ENCODE data around the gene S100A10.

S100A10 gene, protein sequence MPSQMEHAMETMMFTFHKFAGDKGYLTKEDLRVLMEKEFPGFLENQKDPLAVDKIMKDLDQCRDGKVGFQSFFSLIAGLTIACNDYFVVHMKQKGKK

DNA sequence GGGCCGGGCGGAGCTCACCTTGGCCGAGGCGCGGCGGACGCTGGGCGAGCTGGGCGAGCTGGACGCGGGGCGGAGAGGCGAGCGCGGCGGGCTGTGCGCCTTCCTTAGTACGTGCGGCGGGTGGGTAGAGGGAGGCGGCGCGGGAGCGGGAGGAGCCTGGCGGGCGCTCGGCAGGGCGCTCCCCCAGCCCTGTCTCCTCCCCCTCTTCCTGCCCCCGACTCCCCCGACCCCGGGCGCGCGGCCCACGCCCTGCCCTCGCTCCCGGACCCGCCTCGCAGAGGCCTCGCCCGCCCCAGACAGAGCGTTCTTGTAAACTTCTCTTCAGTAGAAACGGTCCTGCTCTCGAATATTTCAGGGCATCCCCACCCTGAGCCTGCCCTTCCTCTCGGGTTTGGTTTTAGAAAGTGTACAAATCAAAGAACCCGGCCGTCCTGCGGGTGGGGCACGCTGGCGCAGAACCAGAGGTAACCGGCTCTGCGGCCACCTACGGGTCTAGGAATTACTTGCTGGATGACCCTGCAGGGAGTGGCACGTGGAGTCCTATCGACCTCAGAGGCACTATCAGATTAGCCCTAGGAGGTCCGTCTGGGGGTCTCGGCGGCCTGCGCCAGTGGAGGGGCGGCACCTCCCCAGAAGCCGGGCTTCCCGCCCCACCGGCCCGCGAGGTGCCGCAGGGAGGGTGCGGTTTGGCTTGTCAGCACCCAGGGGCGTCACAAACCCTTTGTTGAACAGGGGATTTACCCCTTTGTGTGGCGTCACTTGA is at the start of gene S100A10:
Gene S100A10, minus strand, starts transcription at position 126 of the 763 bp plus-strand sequence. CDS start 7,629 bp downstream, outside the sequence.
- Mint-ChIP-seq H3K4me3 (peak within 1 kb of the TSS; percentile 97), H3K27ac (peak within 1 kb of the TSS; percentile 88), H3K9me3 (no peaks in the 10 kb centered on the region), H3K27me3 (no peaks in the 10 kb centered on the region), H3K36me3 (no peaks in the 10 kb centered on the region), H3K4me1 (peaks cover 24% of the 10 kb centered on the region)
- DNase-seq (ENCODE audit: low spot score in 2 of 2), result peak; percentile 62 to 63
- peak; percentile 71 for ATAC-seq (ENCODE audit: low read depth)

DNA sequence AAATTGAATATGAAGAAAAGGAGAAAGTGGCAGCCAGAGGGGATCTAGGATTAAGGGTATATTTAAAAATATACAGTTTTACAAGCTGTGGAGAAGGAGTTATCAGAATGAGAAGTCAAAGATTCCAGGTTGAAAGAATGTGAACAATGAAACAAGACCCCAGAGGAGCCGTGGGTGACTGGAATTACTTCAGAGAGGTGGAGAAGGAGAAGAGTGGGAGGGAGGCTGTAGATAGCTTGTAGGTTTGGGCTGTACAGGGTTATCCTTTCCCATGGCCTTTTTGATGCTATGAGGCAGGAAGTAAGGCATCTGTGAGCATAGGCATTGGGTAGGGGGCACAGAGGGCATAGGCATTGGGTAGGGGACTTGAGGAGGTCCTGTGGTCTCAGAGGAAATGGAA is 48.4 kb upstream of the S100A10 start:
- DNase-seq (ENCODE audit: low spot score in 2 of 2), result no peak
- H3K4me1 Mint-ChIP-seq, result peaks cover 8% of the 10 kb centered on the region
- H3K36me3 Mint-ChIP-seq, result no peaks in the 10 kb centered on the region
- ATAC-seq (ENCODE audit: low read depth), result no peak
- H3K27me3 Mint-ChIP-seq, result no peaks in the 10 kb centered on the region
- no peak overlapping the region for H3K27ac Mint-ChIP-seq
- H3K4me3 Mint-ChIP-seq, result no peak overlapping the region
- no peaks in the 10 kb centered on the region for H3K9me3 Mint-ChIP-seq

DNA sequence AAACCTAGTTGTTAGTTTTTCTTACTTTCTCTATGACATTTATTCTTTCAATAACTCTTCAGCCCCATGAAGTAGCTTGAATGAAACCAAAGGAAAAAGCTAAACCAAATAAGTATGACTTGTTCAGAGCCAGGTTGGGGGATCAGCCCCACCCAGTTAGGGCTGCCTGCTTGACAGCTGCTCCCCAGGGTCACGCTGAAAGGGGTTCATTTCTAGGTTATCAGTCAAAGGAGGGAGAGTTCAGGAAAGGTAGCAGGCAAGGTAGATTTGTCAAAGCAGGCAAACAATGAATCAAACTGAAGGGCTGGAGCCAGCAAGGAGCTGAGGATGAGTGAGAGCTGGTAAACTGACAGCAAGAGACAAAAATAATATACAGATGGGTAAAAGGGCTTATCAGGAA is 46.2 kb upstream of the S100A10 start:
- Mint-ChIP-seq H3K36me3 (no peaks in the 10 kb centered on the region), H3K4me1 (peaks cover 19% of the 10 kb centered on the region), H3K27ac (no peak overlapping the region)

DNA sequence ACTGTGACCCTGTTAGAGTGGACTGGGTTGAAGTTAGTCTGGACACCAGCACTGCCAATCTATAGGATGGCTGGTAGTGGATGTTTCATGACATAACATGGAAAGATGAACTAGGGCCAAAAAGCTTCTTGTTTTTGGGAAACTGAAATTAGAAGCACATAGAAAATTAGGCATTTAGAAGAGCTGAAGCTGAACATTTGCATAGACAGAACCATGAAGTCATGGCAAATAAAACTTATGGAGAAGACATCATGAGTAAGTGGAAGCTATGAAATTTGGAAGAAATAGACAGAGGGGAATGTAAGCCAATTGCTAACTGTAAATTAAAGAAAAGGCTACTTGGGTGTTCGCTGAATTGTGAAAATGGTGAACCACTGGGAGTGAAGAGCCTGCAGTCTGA is 45.8 kb upstream of the S100A10 start:
- Mint-ChIP-seq H3K27ac (no peak overlapping the region), H3K27me3 (no peaks in the 10 kb centered on the region), H3K4me3 (no peak overlapping the region), H3K9me3 (no peaks in the 10 kb centered on the region), H3K36me3 (no peaks in the 10 kb centered on the region), H3K4me1 (peaks cover 23% of the 10 kb centered on the region)
- ATAC-seq (ENCODE audit: low read depth) (no peak), DNase-seq (ENCODE audit: low spot score in 2 of 2) (no peak)

More for the DNA sequence above, 46.2 kb upstream of the S100A10 start:
- DNase-seq (ENCODE audit: low spot score in 2 of 2), result no peak
- no peak for ATAC-seq (ENCODE audit: low read depth)
- no peak overlapping the region for H3K4me3 Mint-ChIP-seq
- no peaks in the 10 kb centered on the region for H3K27me3 Mint-ChIP-seq
- no peaks in the 10 kb centered on the region for H3K9me3 Mint-ChIP-seq

DNA sequence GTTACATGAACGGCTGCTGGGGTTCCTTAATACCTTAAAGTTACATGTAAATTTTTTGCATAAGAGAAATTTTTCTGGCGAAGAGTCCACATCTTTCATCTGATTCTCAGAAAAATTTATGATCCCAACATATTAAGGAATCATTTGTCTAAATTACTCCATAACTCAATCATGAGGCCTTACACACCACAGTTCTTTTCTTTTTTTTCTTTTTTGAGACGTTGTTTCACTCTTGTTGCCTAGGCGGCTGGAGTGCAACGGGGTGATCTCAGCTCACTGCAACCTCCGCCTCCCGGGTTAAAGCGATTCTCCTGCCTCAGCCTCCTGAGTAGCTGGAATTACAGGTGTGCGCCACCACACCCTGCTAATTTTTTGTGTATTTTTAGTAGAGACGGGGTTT is 45.2 kb upstream of the S100A10 start:
- H3K4me3 Mint-ChIP-seq, result no peak overlapping the region
- ATAC-seq (ENCODE audit: low read depth) (no peak), DNase-seq (ENCODE audit: low spot score in 2 of 2) (no peak)
- no peaks in the 10 kb centered on the region for H3K27me3 Mint-ChIP-seq
- H3K27ac Mint-ChIP-seq, result no peak overlapping the region
- H3K36me3 Mint-ChIP-seq, result no peaks in the 10 kb centered on the region
- H3K4me1 Mint-ChIP-seq, result peaks cover 23% of the 10 kb centered on the region
- H3K9me3 Mint-ChIP-seq, result no peaks in the 10 kb centered on the region

DNA sequence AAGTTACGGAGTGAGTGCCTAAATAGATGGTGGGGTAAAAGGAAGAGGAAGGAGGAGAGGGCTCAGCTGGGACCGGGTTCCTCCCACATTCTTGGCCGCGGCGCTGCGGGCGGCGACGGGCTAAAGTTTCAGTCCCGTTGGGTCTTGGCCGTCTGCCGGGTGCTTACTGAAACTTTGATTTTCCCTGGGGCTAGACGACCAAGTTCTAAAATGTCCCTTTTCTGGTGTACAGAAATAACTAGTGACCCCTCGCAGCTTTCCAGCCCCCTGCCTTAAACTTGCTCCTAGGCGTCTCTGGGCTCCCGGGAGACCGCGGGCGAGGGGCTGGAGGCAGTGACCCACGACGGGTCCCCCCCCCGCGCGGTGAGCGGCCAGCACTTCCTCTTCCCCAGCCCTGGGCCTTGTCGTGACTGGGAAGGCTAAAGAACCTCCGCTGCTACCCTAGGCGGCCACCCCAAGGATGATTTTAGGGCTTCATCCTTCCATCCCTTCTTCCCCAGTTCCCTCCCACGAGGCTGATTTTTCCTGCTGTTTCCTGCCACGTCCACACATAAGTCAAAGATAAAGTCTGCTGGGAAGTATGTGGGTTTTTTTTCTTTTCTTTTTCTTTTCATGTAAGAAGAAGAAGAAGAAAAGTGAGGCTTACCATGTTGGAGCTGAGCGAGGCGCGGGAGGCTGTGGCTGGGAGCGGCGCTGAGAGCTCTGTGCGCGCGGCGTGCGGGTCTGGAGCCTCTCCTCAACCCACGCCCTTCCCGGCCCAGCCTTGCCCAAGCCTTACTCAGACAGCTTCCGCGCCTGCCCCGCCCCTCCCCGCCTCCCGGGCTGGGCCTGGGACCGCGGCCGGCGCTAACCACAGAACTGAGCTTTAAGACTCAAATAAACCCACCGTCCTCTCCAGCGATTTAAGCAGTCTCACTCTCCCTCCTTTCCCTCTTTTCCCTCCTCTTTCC is 42.9 kb upstream of the S100A10 start, which contains the start of gene S100A11:
Gene S100A11, minus strand, starts transcription at position 738 of the 950 bp plus-strand sequence. Its CDS starts 89 bp downstream, at position 649.
- Mint-ChIP-seq H3K4me3 (peak within 1 kb of the TSS; percentile 90), H3K36me3 (peaks cover 3% of the 10 kb centered on the region), H3K27me3 (no peaks in the 10 kb centered on the region), H3K27ac (peak within 1 kb of the TSS; percentile 66), H3K4me1 (peaks cover 23% of the 10 kb centered on the region), H3K9me3 (no peaks in the 10 kb centered on the region)
- ATAC-seq (ENCODE audit: low read depth) (peak; percentile 68), DNase-seq (ENCODE audit: low spot score in 2 of 2) (peak in 1 of 2 donors; percentile 31)

DNA sequence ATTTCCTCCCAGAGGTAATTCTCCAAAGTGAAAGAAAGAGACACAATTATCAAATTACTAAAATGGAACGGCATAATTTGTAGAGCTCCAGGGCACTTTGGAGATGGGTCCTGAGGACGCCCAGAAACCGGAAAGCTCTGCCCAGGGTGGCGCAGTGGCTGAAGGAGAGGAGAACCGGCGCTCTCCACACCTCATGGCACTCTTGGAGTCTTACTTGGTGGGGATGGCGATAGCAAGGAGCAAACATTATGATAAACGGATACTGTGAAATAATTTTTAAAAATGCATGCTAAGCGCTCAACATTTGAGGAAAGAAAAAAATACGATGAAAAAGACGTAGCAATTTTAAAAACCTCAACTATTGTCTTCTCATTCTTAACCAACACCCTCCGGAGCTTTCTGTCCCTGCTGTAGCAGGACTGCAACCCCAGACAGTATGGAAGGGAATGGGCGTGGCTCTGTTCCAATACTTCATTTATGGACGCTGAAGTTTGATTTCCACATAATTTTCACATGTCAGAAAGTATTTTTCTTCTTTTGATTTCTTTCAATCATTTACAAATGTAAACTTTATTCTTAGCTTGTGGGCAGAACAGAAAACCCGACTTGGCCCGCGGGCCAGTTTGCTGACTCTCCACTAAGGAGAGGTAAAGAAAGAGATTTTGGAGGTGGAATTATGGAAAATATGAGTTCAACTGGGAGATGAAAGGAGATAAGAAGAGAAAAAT is 42.0 kb upstream of the S100A10 start:
- Mint-ChIP-seq H3K4me3 (peak overlapping the region; percentile 90), H3K9me3 (no peaks in the 10 kb centered on the region), H3K27ac (peak overlapping the region; percentile 66), H3K4me1 (peaks cover 23% of the 10 kb centered on the region), H3K36me3 (peaks cover 4% of the 10 kb centered on the region), H3K27me3 (no peaks in the 10 kb centered on the region)
- ATAC-seq (ENCODE audit: low read depth) (no peak), DNase-seq (ENCODE audit: low spot score in 2 of 2) (no peak)

DNA sequence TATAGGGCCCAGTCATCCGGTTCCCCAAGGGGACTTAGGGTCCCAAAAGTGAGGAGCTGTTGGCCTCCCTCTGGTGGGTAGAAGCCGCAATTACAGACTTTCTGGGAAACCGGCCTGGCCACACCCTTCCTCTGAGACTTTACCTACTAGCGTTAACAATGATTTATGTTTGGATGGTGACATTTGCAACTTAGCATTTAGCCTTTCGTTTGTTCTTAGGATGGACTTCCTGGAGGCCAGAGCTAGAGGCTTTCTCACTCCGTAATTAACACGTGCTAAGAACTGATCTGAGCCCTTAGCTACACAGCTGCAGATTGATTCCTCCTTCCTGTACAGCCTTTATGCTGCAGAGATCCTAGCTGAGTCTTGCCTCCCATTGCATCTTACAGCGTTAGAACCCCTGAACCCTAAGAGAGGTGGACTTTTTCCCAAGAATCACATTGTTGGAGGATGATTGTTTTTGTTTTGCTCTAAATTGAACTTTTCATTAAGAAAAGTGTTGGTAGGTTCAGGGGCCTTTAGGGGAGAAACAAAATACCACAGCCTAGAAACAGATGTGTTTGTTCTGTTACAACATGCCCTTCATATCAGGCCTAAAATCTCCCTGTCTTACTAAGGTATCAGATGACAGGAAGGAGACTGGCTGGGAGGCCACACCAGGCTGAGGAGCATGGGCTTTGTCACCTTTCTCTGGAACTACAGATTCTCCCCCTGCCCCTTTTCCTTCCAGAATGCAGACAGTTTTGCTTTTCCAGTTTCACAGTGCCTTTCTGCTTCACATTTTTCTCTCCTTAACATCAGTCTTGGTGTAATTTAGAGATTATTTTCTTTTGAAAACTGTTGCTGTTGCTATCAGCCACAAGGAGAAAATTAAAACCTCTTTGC is 41.2 kb upstream of the S100A10 start:
- ATAC-seq (ENCODE audit: low read depth) (peak; percentile 52), DNase-seq (ENCODE audit: low spot score in 2 of 2) (peak; percentile 43 to 49)
- Mint-ChIP-seq H3K27ac (peak overlapping the region; percentile 66), H3K4me3 (peak overlapping the region; percentile 90), H3K36me3 (peaks cover 6% of the 10 kb centered on the region), H3K27me3 (no peaks in the 10 kb centered on the region), H3K9me3 (no peaks in the 10 kb centered on the region), H3K4me1 (peaks cover 23% of the 10 kb centered on the region)

DNA sequence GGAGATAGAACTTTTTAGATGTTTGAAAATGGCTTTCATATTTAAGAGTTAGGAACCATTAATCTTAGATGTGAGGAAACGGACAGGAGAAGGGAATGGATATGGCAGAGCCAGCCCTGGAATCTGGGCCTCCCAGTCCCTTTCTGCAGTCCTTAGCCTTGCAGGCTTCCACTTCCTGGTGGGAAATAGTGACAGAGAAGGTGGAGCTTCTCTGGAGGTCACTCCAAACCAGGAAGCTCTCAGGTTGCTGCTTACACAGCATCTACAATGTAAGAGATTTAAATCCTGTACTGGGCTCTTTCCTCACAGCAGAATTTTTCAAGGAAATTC is 40.6 kb upstream of the S100A10 start:
- Mint-ChIP-seq H3K27ac (no peak overlapping the region), H3K27me3 (no peaks in the 10 kb centered on the region), H3K9me3 (no peaks in the 10 kb centered on the region), H3K4me3 (no peak overlapping the region), H3K4me1 (peaks cover 23% of the 10 kb centered on the region), H3K36me3 (peaks cover 6% of the 10 kb centered on the region)
- no peak for DNase-seq (ENCODE audit: low spot score in 2 of 2)
- ATAC-seq (ENCODE audit: low read depth), result no peak

DNA sequence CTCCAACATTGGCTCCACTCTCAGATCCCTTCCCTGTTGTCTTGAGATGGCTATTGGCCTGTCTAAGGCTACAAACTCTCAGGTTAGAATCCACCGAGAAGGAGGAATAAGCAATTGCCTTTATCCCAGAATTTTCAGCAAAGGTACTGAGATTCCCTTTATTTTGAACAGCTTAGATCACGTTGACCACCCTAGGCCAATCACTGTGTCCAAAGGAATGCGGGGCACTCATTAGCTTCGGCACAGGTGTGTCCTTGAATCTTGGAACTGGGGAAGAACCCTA is 36.2 kb upstream of the S100A10 start:
- H3K27me3 Mint-ChIP-seq, result peaks cover 2% of the 10 kb centered on the region
- no peak overlapping the region for H3K27ac Mint-ChIP-seq
- peaks cover 3% of the 10 kb centered on the region for H3K4me1 Mint-ChIP-seq
- ATAC-seq (ENCODE audit: low read depth) (no peak), DNase-seq (ENCODE audit: low spot score in 2 of 2) (no peak)
- no peak overlapping the region for H3K4me3 Mint-ChIP-seq
- no peaks in the 10 kb centered on the region for H3K9me3 Mint-ChIP-seq
- peaks cover 6% of the 10 kb centered on the region for H3K36me3 Mint-ChIP-seq

DNA sequence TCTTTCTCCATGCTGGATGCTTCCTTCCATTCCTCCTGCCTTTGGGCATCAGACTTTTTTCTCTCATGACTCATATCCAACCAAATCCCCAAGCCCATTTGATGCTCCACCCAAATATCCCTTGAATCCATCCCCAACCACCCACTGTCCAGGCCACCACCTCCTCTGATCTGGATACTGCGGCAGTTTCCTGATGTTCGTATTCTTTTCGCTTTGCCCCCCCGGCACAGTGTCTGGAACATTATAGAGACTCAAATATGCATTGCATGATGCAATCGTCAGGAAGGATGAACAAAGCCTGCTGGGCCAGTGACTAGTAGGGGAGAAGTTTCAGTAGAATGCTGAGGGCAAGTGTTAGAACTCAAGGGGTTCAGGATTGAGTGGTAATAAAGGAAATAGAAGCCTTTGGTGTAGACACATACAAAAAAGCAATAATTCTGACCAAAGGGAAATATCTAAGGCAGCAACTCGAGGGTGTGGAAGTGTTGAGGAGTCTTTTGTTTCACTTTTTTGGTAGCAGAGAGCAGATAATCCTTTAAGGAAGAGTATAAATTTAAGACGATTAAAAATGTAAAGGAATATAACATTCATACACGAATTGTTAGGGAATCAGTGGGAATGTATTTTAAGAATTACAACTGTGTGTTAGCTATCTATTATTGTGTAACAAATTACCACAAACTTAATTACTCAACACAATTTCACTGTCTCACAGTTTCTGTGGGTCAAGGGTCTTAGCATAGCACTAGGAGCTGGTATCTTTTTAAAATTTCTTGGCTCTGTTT is 35.7 kb upstream of the S100A10 start:
- Mint-ChIP-seq H3K4me1 (no peaks in the 10 kb centered on the region), H3K27me3 (peaks cover 3% of the 10 kb centered on the region), H3K36me3 (peaks cover 6% of the 10 kb centered on the region), H3K27ac (no peak overlapping the region), H3K4me3 (no peak overlapping the region), H3K9me3 (no peaks in the 10 kb centered on the region)
- no peak for ATAC-seq (ENCODE audit: low read depth)
- DNase-seq (ENCODE audit: low spot score in 2 of 2), result no peak

DNA sequence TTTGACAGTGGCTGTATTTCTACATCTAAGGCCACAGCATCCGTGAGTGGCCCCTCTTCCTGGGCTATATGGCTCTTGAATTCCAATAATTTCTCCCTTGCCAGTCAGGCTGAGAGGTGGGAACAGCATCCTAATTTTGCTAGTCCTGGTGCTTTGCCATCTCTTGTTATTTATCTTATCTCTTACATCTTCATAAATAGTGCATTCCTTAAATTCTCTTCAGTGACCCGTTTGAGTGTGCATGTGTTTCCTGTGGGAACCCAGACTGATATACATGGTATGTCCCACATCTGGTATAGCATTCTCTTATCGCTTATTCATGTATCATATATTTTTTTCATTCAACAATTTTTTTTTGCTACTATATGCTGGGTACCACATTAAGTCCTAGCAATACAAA is 33.2 kb upstream of the S100A10 start:
- Mint-ChIP-seq H3K4me1 (no peaks in the 10 kb centered on the region), H3K4me3 (no peak overlapping the region), H3K9me3 (no peaks in the 10 kb centered on the region), H3K36me3 (peaks cover 4% of the 10 kb centered on the region), H3K27ac (no peak overlapping the region), H3K27me3 (peaks cover 10% of the 10 kb centered on the region)
- DNase-seq (ENCODE audit: low spot score in 2 of 2) (no peak), ATAC-seq (ENCODE audit: low read depth) (no peak)

All from memory B cell (primary cell).